ENCODE data around the gene AHI1.
A peak's percentile ranks its signal among the peaks of the same experiment; 100 is the strongest.
"Not testable (repeated sequence)": the region's sequence is repeated elsewhere in the genome, so short reads cannot be mapped to it uniquely, and the experiment has no call there.

AHI1 gene

GRCh38 chr6:135254471-135254870 is 243.1 kb downstream of the AHI1 start:
- no peak for DNase-seq

- DNase-seq = no peak
Observed at GRCh38 chr6:135251498-135252441, 245.8 kb downstream of the AHI1 start.

- DNase-seq = no peak
Observed at GRCh38 chr6:135250751-135251497, 246.6 kb downstream of the AHI1 start.

GRCh38 chr6:135250234-135250633 is 247.3 kb downstream of the AHI1 start:
- DNase-seq = peak; percentile 21

- DNase-seq = not testable (repeated sequence)
Observed at GRCh38 chr6:135246412-135247012, 251.0 kb downstream of the AHI1 start.

GRCh38 chr6:135244805-135245204 is 252.7 kb downstream of the AHI1 start:
- no peak for DNase-seq

GRCh38 chr6:135243871-135244796 is 253.4 kb downstream of the AHI1 start:
- DNase-seq = no peak

- DNase-seq = no peak
Observed at GRCh38 chr6:135240711-135241110, 256.8 kb downstream of the AHI1 start.

- no peak for DNase-seq
Observed at GRCh38 chr6:135236732-135237131, 260.8 kb downstream of the AHI1 start.

GRCh38 chr6:135236319-135236718 is 261.2 kb downstream of the AHI1 start:
- no peak for DNase-seq

- DNase-seq = no peak
Observed at GRCh38 chr6:135235716-135236115, 261.8 kb downstream of the AHI1 start.

- DNase-seq = no peak
Observed at GRCh38 chr6:135234492-135234780, 263.1 kb downstream of the AHI1 start.

- no peak for DNase-seq
Observed at GRCh38 chr6:135233686-135234491, 263.7 kb downstream of the AHI1 start.

All from OCI-M1 (cell line).